RWPE1 (cell line): ENCODE results near the gene FAIM2.
"Not testable (repeated sequence)": the region's sequence is repeated elsewhere in the genome, so short reads cannot be mapped to it uniquely, and the experiment has no call there.

ENCODE experiments used
- CTCF ChIA-PET: fragments of 350-600 bp; sonication (Branson Sonifier 250); formaldehyde crosslinking; extraction: SDS; loops from one replicate; lab custom pipeline; 2021; lab: Yijun Ruan, JAX
- POLR2A ChIA-PET: fragments of 400-600 bp; formaldehyde crosslinking; extraction: SDS; loops from one replicate; lab custom pipeline; 2020; ENCODE audit warnings: antibody characterized with exemption; ENCODE audit not compliant: low non-redundant PET; lab: Yijun Ruan, JAX
- DNase-seq: peaks from one replicate; pipeline ENCODE4 v3.0.0; 2012; ENCODE audit warnings: low spot score
- H3K27ac ChIP-seq: fragments of 450-650 bp; 2 replicates; pipeline ENCODE4 v1.5.1; 2017
- TF ChIP-seq, protein P1 (sequence below): fragments of 450-650 bp; conservative IDR thresholded peaks from 2 replicates; pipeline ENCODE4 v1.5.1; 2017; ENCODE audit warnings: low read depth, mild to moderate bottlenecking

The FAIM2 gene

DNA sequence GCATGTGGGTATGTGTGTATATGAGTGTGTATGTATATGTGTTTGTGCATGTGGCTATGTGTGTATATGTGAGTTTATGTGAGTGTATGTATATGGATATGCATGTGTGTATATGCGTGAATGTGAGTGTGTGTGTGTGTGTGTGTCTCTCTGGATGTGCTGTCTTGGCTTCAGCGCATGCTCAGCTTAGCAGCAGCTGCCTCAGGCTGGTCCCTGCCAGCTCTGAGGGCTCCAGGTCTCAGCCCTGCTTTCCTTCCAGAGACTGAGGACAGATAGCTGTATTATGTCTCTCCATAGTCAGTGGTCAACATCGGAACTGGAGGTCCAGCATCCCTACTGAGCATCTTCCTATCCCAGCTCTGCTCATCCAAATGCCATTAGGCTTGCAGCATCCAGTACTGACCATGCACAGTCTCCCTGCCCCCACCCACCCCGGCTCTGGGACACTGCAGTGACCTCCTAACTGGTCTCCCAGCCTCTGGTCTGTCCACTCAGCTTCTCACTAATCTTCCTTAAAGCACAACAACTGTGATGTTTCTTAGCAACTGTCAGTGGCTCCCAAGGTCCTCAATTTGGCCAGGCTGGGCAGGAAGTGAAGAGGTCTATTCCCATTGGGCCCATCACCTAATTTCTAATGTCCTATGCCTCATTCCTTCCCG is 22.8 kb downstream of the FAIM2 start:
- POLR2A ChIA-PET: no interaction called here
- no peak overlapping the region for H3K27ac ChIP-seq
- CTCF ChIA-PET: no interaction called here
- TF ChIP-seq, protein P1, sequence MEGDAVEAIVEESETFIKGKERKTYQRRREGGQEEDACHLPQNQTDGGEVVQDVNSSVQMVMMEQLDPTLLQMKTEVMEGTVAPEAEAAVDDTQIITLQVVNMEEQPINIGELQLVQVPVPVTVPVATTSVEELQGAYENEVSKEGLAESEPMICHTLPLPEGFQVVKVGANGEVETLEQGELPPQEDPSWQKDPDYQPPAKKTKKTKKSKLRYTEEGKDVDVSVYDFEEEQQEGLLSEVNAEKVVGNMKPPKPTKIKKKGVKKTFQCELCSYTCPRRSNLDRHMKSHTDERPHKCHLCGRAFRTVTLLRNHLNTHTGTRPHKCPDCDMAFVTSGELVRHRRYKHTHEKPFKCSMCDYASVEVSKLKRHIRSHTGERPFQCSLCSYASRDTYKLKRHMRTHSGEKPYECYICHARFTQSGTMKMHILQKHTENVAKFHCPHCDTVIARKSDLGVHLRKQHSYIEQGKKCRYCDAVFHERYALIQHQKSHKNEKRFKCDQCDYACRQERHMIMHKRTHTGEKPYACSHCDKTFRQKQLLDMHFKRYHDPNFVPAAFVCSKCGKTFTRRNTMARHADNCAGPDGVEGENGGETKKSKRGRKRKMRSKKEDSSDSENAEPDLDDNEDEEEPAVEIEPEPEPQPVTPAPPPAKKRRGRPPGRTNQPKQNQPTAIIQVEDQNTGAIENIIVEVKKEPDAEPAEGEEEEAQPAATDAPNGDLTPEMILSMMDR: no peak
- no peak for DNase-seq

DNA sequence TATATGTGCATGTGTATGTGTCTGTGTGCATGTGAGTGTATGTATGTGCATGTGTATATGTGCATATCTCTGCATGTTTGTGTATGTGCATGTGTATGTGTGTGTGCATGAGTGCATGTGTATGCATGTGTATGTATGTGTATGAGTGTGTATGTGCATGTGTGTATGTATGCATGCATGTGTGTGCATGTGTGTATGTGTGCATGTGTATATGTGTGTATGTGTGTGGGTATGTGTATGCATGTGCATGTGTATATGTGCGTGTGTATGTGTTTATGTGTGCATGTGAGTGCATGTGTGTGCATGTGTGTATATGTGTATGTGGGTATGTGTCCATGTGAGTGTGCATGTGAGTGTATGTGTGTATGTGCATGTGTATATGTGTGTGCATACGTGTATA is 24.6 kb downstream of the FAIM2 start:
- POLR2A ChIA-PET, DNase-seq: not testable (repeated sequence)

DNA sequence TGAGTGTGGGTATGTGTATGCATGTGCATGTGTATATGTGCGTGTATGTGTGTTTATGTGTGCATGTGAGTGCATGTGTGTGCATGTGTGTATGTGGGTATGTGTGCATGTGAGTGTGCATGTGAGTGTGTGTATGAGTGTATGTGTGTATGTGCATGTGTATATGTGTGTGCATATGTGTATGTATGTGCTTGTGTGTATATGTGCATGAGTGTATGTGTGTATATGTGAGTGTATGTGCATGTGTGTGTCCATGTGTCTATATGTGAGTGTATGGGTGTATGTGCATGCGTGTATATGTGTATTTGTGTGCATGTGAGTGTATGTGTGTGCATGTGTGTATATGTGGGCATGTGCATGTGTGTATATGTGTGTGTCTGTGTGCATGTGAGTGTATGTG is 25.7 kb downstream of the FAIM2 start:
- CTCF ChIA-PET: no interaction called here
- TF ChIP-seq, protein P1: no peak
- no peak for DNase-seq
- H3K27ac ChIP-seq: no peak overlapping the region
- POLR2A ChIA-PET: no interaction called here

More for the DNA sequence above, 24.6 kb downstream of the FAIM2 start:
- H3K27ac ChIP-seq, CTCF ChIA-PET: not testable (repeated sequence)

DNA sequence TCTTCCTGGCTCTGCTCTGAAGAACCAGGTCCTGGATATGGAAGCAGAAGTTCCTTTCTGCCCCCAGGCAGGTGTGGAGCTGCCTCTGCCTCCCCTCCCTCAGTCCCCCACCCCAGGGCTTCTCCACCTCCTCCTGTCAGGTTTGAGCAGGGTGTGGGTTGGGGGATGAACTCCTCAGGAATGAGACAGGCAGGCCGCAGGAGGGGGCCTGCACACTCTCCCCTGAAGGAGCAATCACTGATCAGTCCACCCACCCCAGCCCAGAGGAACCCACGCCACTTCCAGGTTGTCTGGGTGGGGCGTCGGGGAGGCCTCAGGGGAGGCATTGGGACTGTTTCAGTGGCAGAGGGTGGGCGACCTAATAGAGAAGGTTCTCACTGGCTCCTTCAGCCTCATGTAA is 26.6 kb downstream of the FAIM2 start:
- TF ChIP-seq, protein P1: no peak
- CTCF ChIA-PET: no interaction called here

DNA sequence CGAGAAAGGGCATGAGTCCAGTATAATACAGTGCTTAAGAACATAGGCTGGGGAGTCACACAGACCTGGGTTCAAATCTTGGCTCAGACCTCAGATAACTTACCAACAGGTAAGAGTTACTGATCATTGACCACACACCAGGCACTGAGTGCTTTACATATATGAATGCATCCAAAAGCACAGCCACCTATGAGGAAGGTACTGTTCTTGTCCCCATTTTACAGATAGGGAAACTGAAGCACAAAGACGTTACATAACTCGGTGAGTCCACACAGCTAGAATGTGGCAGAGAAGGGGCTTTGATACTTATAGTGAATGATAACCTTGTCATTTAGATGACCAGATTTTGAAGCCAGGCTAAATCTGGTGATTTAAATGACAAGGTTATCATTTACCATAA is 27.6 kb downstream of the FAIM2 start:
- DNase-seq: no peak
- POLR2A ChIA-PET: no interaction called here
- CTCF ChIA-PET: interaction anchor here (0.6 kb wide), 2 partner anchors 535 to 1009 kb away, joined by 3 read pairs; no protein-coding TSS in a partner anchor
- TF ChIP-seq, protein P1: no peak
- H3K27ac ChIP-seq: no peak overlapping the region

More for the DNA sequence above, 26.6 kb downstream of the FAIM2 start:
- POLR2A ChIA-PET: no interaction called here
- DNase-seq: no peak
- H3K27ac ChIP-seq: no peak overlapping the region

DNA sequence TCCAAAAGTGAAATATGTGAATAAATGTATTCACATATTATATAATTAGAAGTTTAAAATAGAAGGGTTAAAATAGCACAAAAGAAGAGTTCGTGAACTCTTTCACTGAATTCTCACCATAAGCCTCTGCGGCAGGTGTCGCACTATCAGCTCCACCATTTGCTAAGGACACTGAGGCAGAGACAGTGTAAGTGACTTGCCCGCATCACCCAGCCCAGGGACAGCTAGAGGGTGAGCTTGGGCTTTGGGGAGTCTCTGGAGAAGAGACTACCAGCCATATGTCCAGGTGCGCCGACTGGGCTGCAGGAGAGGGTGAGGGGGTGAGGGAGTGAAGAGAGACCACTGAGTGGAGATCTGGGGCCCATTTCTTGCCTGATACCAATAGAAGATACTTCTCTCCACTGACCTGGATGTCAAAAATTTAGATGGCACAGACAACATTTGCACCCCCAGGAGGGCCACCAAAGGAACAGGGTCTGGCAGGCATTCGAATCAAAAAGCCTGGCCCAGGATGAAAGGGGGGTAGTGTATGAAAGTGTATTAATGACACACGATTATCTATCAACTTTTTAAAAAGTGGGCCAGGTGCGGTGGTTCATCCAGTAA is 28.5 kb downstream of the FAIM2 start:
- TF ChIP-seq, protein P1: no peak
- no peak for DNase-seq
- CTCF ChIA-PET: no interaction called here
- POLR2A ChIA-PET: no interaction called here
- H3K27ac ChIP-seq: no peak overlapping the region
